Measurements from ENCODE around the gene MAIP1. TPM values are rescaled to one million over a fixed set of nuclear protein-coding genes. Genes with fewer than 3 reads are reported as not detected.

MAIP1 gene
- total RNA-seq (2021) (25.0 to 29.3 TPM (median 27.0 TPM) in 3 replicates), Bru-seq, nascent RNA (percentile 92 among the genes with signal in this experiment)
- long read RNA-seq, experiment 1, transcript MAIP1-202 (5 exons, 1,386 nt) = major isoform, 63 of 72 reads
- long read RNA-seq, experiment 1, partial matches to known transcripts = 2 of 72 reads
- long read RNA-seq, experiment 1, other reads (novel, unspliced or antisense) = 7 of 72 reads
- long read RNA-seq, experiment 2, transcript MAIP1-202 (5 exons, 1,386 nt) = major isoform, 38 of 52 reads
- long read RNA-seq, experiment 2, partial matches to known transcripts = 3 of 52 reads
- long read RNA-seq, experiment 2, other reads (novel, unspliced or antisense) = 11 of 52 reads
- long read RNA-seq, experiment 3, transcript MAIP1-202 (5 exons, 1,386 nt) = major isoform, 252 of 274 reads
- long read RNA-seq, experiment 3, partial matches to known transcripts = 1 of 274 reads
- long read RNA-seq, experiment 3, other reads (novel, unspliced or antisense) = 20 of 274 reads

- CTCF ChIA-PET = interaction anchor here (0.9 to 1.0 kb wide), 2 partner anchors 216 to 525 kb away, joined by 3 read pairs; no protein-coding TSS in a partner anchor
- Mint-ChIP-seq H3K9me3 (no peaks in the 10 kb centered on the region), H3K4me3 (peak within 1 kb of the TSS; percentile 99), H3K27me3 (ENCODE audit: low read depth) (no peaks in the 10 kb centered on the region), H3K4me1 (peaks cover 28% of the 10 kb centered on the region), H3K36me3 (peaks cover 22% of the 10 kb centered on the region), H3K27ac (peak within 1 kb of the TSS; percentile 96)
- ATAC-seq (peak; percentile 89), DNase-seq (ENCODE audit: low spot score) (peak; percentile 83)
- POLR2A ChIA-PET = no interaction called here
- TF ChIP-seq USF2 (CRISPR knock-in tag; IDR thresholded peaks at IDR 0.05) (0 out of 2 replicates have a peak, but pooled peaks have one; percentile 5), CREB1 (CRISPR knock-in tag; IDR thresholded peaks at IDR 0.05) (0 out of 2 replicates have a peak, but pooled peaks have one; percentile 37), GTF2I (CRISPR knock-in tag; conservative IDR thresholded peaks at IDR 0.05) (no peak), FOXP4 (CRISPR knock-in tag; IDR thresholded peaks at IDR 0.05) (0 out of 2 replicates have a peak, but pooled peaks have one; percentile 23), NR3C1 (CRISPR knock-in tag; conservative IDR thresholded peaks at IDR 0.05; ENCODE audit: low read depth) (no peak), E2F5 (CRISPR knock-in tag; IDR thresholded peaks at IDR 0.05) (no peak), ZBTB21 (CRISPR knock-in tag; IDR thresholded peaks at IDR 0.05; ENCODE audit: borderline replicate concordance) (no peak), TEAD1 (CRISPR knock-in tag; IDR thresholded peaks at IDR 0.05) (peak; percentile 64; the same call in 1 of the 2 replicates), ETV6 (CRISPR knock-in tag; IDR thresholded peaks at IDR 0.05) (peak; percentile 58), ZNF317 (CRISPR knock-in tag; IDR thresholded peaks at IDR 0.05; ENCODE audit: borderline replicate concordance, low read depth) (0 out of 2 replicates have a peak, but pooled peaks have one; percentile 11), USF1 (CRISPR knock-in tag; IDR thresholded peaks at IDR 0.05) (peak; percentile 21; the same call in 1 of the 2 replicates), TEAD4 (CRISPR knock-in tag; IDR thresholded peaks at IDR 0.05) (peak; percentile 18), STAT6 (CRISPR knock-in tag; conservative IDR thresholded peaks at IDR 0.05; ENCODE audit: low read depth) (0 out of 2 replicates have a peak, but pooled peaks have one; percentile 18), ATF3 (CRISPR knock-in tag; conservative IDR thresholded peaks at IDR 0.05) (no peak), ZNF512 (CRISPR knock-in tag; IDR thresholded peaks at IDR 0.05; ENCODE audit: borderline replicate concordance) (no peak), HMGXB4 (CRISPR knock-in tag; IDR thresholded peaks at IDR 0.05) (peak; percentile 89), ZNF532 (CRISPR knock-in tag; IDR thresholded peaks at IDR 0.05; ENCODE audit: borderline replicate concordance) (0 out of 2 replicates have a peak, but pooled peaks have one; percentile 43)
Measured at GRCh38 chr2:199955339-199956061, at the start of gene MAIP1, which contains the start of gene TYW5. MAIP1 (plus strand) TSS chr2:199955582; CDS start chr2:199955799, 217 bp downstream. TYW5 (minus strand) TSS chr2:199955491; CDS start chr2:199955470, 21 bp downstream.

All from WTC11 (cell line).